IgD-negative memory B cell (primary cell): ENCODE measurements around the gene PPP1R13B. TPM values are rescaled to one million over a fixed set of nuclear protein-coding genes. Genes with fewer than 3 reads are reported as not detected.
A peak's percentile ranks its signal among the peaks of the same experiment; 100 is the strongest.
"Not testable (repeated sequence)": the region's sequence is repeated elsewhere in the genome, so short reads cannot be mapped to it uniquely, and the experiment has no call there.

ENCODE experiments used
- H3K27ac Mint-ChIP-seq, 3 donors: one replicate each; pipeline ENCODE4 v1.8.0; 2020 to 2022; ENCODE audit warnings: mild to moderate bottlenecking in 3 of 3, mixed read lengths in 3 of 3, moderate library complexity in 1 of 3
- H3K27me3 Mint-ChIP-seq: one replicate; pipeline ENCODE4 v1.8.0; 2021; ENCODE audit warnings: mixed read lengths
- H3K36me3 Mint-ChIP-seq: one replicate; pipeline ENCODE4 v1.8.0; 2020; ENCODE audit warnings: mild to moderate bottlenecking, mixed read lengths
- H3K4me1 Mint-ChIP-seq, 3 donors: one replicate each; pipeline ENCODE4 v1.8.0; 2020 to 2022; ENCODE audit warnings: mixed read lengths in 3 of 3, mild to moderate bottlenecking in 1 of 3
- H3K4me3 Mint-ChIP-seq, 4 donors: one replicate each; pipeline ENCODE4 v1.8.0; 2020 to 2022; ENCODE audit warnings: mild to moderate bottlenecking in 4 of 4, mixed read lengths in 4 of 4, moderate library complexity in 3 of 4
- H3K9me3 Mint-ChIP-seq, 3 donors: one replicate each; pipeline ENCODE4 v1.8.0; 2020 to 2021; ENCODE audit warnings: mixed read lengths in 3 of 3, mild to moderate bottlenecking in 1 of 3
- polyA plus RNA-seq: library from polyadenylated mRNA; unstranded; fragments of 300-500 nt; fragmentation: Illumina TruSeq; gene quantifications from one replicate; pipeline ENCODE4 v1.2.3, GENCODE V29; 2021

PPP1R13B gene
- polyA plus RNA-seq, 1 donor from 2014 or later, result 1.8 TPM

GRCh38 chr14:103857256-103857655 lies 9.9 kb upstream of the PPP1R13B start:
- no peaks in the 10 kb centered on the region for H3K4me1 Mint-ChIP-seq
- H3K27ac Mint-ChIP-seq, result no peak overlapping the region
- no peak overlapping the region for H3K4me3 Mint-ChIP-seq
- H3K36me3 Mint-ChIP-seq, result no peaks in the 10 kb centered on the region
- peaks cover 2% of the 10 kb centered on the region for H3K27me3 Mint-ChIP-seq
- no peaks in the 10 kb centered on the region for H3K9me3 Mint-ChIP-seq

DNA sequence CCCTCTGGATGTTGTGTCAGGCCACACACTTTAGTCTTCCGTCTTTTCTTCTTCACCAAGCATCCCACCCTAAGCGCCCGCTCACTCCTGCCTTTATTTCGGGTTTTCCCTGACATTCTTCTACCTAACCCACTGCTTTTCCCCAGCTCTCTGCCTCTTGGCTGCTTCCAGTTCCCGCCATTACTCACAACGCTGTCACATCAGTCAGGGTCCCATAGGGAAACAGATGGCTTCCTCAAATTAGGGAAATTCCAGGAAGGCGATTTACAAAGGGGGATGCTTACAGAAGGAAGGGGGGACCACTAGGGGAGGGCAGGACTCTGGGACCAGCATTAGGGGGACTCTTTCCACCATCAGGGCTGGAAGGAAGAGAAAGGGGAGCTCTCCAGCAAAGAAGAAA lies 9.2 kb upstream of the PPP1R13B start:
- H3K27ac Mint-ChIP-seq, result peak overlapping the region in 1 of 3 donors; percentile 67
- no peaks in the 10 kb centered on the region for H3K36me3 Mint-ChIP-seq
- H3K4me3 Mint-ChIP-seq, result no peak overlapping the region
- H3K27me3 Mint-ChIP-seq, result peaks cover 2% of the 10 kb centered on the region
- no peaks in the 10 kb centered on the region for H3K9me3 Mint-ChIP-seq
- H3K4me1 Mint-ChIP-seq, result no peaks in the 10 kb centered on the region

GRCh38 chr14:103856105-103856504 lies 8.7 kb upstream of the PPP1R13B start:
- Mint-ChIP-seq H3K36me3 (no peaks in the 10 kb centered on the region), H3K4me1 (no peaks in the 10 kb centered on the region), H3K4me3 (no peak overlapping the region), H3K9me3 (no peaks in the 10 kb centered on the region), H3K27me3 (peaks cover 2% of the 10 kb centered on the region), H3K27ac (peak overlapping the region in 1 of 3 donors; percentile 67)

DNA sequence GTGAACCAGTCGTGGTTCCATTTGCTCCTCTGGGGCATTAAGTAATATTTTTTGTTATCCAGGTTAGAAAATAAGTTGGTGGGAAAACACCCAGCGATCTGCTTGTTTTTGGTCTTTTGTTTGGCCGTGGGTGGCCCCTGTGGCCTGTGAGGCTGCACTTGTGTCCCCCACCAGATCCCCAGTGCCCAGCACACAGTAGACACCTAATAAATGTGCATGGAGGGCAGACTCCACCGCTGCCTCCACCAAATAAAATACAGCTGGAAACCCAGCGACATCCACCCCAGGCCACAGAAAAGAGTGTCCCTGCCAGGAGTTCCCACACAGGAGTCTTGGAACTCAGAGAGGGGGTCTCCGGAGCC lies 8.3 kb upstream of the PPP1R13B start:
- no peak overlapping the region for H3K27ac Mint-ChIP-seq
- no peaks in the 10 kb centered on the region for H3K4me1 Mint-ChIP-seq
- H3K4me3 Mint-ChIP-seq, result no peak overlapping the region
- H3K36me3 Mint-ChIP-seq, result no peaks in the 10 kb centered on the region
- peaks cover 2% of the 10 kb centered on the region for H3K27me3 Mint-ChIP-seq
- H3K9me3 Mint-ChIP-seq, result no peaks in the 10 kb centered on the region

DNA sequence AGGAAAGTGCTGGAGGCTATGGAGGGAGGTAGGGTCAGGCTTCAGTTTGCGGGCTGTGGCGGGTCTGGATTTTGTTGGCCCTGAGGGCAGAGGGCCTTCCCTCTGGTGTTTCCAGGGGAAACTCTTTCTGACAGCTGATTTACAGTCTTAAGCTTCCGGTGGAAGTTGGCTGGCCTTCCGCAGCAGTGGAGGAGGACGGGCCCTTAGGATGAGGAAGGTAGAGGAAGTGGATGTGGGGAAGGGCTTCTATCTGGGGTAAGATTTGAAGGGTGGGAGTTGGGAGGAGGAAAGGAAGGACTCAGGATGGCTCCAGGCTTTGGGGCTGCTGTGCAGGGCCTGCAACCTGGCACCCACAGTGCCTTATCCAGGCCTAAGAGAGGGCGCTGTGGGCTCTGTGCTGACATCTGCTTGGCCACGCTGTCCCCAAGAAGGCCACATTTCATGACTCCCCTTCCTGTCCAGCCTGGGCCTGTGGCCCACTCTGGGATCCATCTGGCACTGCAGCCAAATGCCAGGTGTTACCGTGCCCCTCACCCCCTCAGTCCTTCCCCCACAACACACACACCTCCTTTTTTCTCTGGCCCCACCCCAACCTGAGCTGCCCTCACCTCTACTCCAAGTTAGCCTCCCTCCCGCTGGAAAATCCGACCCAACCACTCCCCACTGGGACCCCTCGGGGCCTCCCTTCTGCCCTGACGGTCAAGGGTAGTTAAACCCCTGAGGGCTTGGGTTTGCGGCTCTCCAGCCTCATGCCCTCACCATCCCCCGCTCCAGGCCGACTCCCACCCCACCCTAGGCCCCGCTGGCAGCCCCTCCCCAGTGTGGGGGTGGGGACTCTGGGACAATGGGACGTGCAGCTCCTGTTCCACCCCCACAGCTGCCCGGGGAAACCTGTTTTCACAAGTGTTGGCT lies 7.7 kb upstream of the PPP1R13B start:
- H3K27ac Mint-ChIP-seq, result no peak overlapping the region
- no peaks in the 10 kb centered on the region for H3K36me3 Mint-ChIP-seq
- no peaks in the 10 kb centered on the region for H3K9me3 Mint-ChIP-seq
- H3K27me3 Mint-ChIP-seq, result peaks cover 2% of the 10 kb centered on the region
- H3K4me1 Mint-ChIP-seq, result no peaks in the 10 kb centered on the region
- no peak overlapping the region for H3K4me3 Mint-ChIP-seq

GRCh38 chr14:103854017-103854808 lies 6.8 kb upstream of the PPP1R13B start:
- Mint-ChIP-seq H3K4me3 (peak overlapping the region in 1 of 4 donors; percentile 39), H3K27me3 (no peaks in the 10 kb centered on the region), H3K4me1 (no peaks in the 10 kb centered on the region), H3K9me3 (no peaks in the 10 kb centered on the region), H3K36me3 (no peaks in the 10 kb centered on the region), H3K27ac (no peak overlapping the region)

- no peaks in the 10 kb centered on the region for H3K27me3 Mint-ChIP-seq
- peak overlapping the region; percentile 76 to 96 (median 86) for H3K4me3 Mint-ChIP-seq
- peak overlapping the region; percentile 58 to 85 (median 78) for H3K27ac Mint-ChIP-seq
- peaks cover 12 to 19% (median 14%) of the 10 kb centered on the region in 3 donors for H3K4me1 Mint-ChIP-seq
- H3K36me3 Mint-ChIP-seq, result no peaks in the 10 kb centered on the region
- no peaks in the 10 kb centered on the region for H3K9me3 Mint-ChIP-seq
Measured at GRCh38 chr14:103849151-103849886, 1.9 kb upstream of the PPP1R13B start.

GRCh38 chr14:103848175-103849077 lies 1.1 kb upstream of the PPP1R13B start:
- Mint-ChIP-seq H3K27me3 (no peaks in the 10 kb centered on the region), H3K9me3 (no peaks in the 10 kb centered on the region), H3K4me3 (peak overlapping the region; percentile 76 to 96 (median 86)), H3K4me1 (peaks cover 12 to 19% (median 14%) of the 10 kb centered on the region in 3 donors), H3K27ac (peak overlapping the region; percentile 62 to 85 (median 78)), H3K36me3 (no peaks in the 10 kb centered on the region)

DNA sequence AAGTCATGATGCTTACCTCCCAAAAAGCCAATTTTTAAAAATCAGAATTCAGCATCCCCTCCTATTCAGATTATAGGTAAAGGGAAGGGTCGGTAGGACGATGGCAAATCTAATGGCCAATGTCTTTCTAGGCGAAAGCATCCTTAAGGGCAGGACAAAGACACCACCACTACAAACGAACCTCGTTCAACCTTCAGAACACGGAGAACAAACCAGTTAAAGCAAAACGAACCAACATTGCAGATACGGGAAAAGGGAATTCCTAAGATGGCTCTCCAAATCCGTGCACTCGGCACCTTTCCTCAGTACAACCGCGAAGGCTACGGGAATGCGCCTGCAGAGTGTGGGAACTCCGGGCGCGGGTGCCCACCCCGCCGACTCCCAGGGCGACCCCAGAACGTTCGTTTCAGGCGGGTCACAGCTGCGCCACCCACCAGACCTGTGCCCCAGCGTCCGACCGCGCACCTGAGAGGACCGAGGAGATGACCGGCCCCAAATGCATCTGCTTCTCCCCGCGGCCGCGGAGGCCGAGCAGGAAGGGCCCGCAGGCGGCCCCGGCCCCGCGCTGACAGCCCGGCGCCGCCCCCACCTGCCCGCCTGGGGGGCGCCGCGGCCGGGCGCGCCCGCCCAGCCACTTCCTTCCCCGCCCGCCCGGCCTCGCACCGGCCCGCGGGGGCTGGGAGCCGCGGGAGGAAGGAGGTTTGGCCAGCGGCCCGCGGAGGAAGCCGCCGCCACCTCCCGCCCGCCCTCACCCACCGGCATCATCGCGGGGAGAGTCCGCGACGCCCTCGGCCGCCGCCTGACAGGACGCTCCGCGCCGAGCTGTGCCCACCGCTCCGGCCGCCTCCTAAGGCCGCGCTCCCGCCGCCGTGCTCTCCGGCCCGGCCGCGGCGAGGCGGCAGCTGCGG lies 578 bp downstream of the PPP1R13B start:
- peak overlapping the region; percentile 90 to 92 (median 92) for H3K4me3 Mint-ChIP-seq
- H3K27me3 Mint-ChIP-seq, result no peaks in the 10 kb centered on the region
- H3K9me3 Mint-ChIP-seq, result no peaks in the 10 kb centered on the region
- H3K27ac Mint-ChIP-seq, result peak overlapping the region; percentile 78 to 83 (median 81)
- peaks cover 12 to 19% (median 14%) of the 10 kb centered on the region in 3 donors for H3K4me1 Mint-ChIP-seq
- no peaks in the 10 kb centered on the region for H3K36me3 Mint-ChIP-seq

DNA sequence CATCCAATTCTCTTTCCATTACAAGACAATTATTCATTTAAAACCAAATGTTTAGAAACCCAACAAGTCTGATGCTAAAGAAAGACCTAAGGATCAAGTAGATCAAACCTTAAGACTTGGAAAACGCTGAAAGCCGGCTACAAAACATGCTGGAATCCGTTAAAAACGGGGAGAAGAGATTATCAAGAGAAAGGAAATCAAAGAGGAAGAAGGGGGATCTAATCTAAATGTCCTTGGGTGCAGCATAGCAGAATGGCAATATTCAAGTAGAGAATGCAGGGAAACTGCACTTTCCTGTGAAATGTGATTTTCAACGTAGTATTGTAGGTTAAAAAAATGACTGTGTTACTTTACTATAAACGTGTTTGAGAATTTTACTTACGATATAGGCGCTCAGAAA lies 1.3 kb downstream of the PPP1R13B start:
- Mint-ChIP-seq H3K4me3 (peak overlapping the region; percentile 90 to 92 (median 92)), H3K27me3 (no peaks in the 10 kb centered on the region), H3K9me3 (no peaks in the 10 kb centered on the region), H3K4me1 (peaks cover 12 to 23% (median 14%) of the 10 kb centered on the region in 3 donors), H3K36me3 (no peaks in the 10 kb centered on the region), H3K27ac (peak overlapping the region; percentile 24 to 83 (median 81))

DNA sequence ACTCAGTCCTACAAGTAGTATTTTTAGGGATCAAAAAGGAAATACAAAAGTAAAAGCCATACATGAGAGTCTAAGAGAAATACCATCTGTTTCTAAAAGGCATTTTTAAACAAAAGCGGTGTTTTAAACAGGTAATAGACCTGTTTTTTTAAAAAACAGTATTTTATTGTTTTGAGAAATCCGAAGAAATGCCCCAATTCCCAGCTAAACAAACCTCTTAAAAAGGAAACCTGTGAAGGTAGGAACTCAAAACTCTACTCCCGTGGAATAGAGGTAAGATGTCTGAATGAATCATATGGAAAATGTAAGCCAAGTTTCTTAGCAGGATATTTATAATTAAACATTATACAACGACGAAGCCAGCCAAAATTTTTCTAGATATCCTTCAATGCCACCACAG lies 2.0 kb downstream of the PPP1R13B start:
- Mint-ChIP-seq H3K27me3 (no peaks in the 10 kb centered on the region), H3K36me3 (no peaks in the 10 kb centered on the region), H3K27ac (peak overlapping the region in 2 of 3 donors; percentile 24 to 83), H3K4me1 (peaks cover 12 to 23% (median 14%) of the 10 kb centered on the region in 3 donors), H3K4me3 (peak overlapping the region in 3 of 4 donors; percentile 18 to 92 (median 91)), H3K9me3 (no peaks in the 10 kb centered on the region)

DNA sequence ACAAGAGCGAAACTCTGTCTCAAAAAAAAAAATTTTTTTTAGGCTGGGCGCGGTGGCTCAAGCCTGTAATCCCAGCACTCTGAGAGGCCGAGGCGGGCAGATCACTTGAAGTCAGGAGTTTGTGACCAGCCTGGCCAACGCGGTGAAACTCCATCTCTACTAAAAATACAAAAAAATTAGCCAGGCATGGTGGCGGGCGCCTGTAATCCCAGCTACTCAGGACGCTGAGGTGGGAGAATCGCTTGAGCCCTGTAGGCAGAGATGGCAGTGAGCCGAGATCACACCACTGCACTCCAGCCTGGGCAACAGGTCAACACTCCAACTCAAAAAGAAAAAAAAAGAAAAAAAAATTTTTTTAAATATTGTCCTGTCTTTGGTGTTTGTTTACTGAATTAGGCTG lies 6.1 kb downstream of the PPP1R13B start:
- not testable (repeated sequence) for H3K9me3 Mint-ChIP-seq, H3K27me3 Mint-ChIP-seq, H3K27ac Mint-ChIP-seq, H3K4me3 Mint-ChIP-seq, H3K36me3 Mint-ChIP-seq
- H3K4me1 Mint-ChIP-seq, result peaks cover 6 to 24% (median 10%) of the 10 kb centered on the region in 3 donors

DNA sequence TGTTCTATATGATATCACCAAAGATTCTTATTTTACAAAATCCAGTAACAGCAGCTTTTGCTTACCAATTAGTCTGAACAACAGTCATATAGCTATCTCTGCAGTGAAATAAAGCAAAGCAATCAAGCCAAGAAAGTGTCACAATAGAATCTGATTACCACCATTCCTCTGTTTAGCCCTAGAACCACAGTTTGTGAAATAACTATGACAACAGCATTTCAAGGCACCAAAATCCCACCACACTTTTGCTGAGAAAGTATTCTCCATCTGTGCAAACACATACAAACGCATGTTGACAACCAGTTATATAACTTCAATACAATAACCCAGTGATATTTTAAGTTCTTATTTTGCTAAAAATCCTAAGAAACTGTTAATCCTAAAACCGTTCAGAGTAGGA lies 7.4 kb downstream of the PPP1R13B start:
- Mint-ChIP-seq H3K27me3 (no peaks in the 10 kb centered on the region), H3K9me3 (no peaks in the 10 kb centered on the region), H3K4me3 (no peak overlapping the region), H3K36me3 (peaks cover 4% of the 10 kb centered on the region), H3K27ac (no peak overlapping the region), H3K4me1 (peaks cover 0 to 11% (median 2%) of the 10 kb centered on the region in 3 donors)
